Astrocyte (in vitro differentiated cells and primary cell): ENCODE results near the gene TMPRSS7.

Experiments used
- EZH2 ChIP-seq: IDR thresholded peaks from 2 replicates; pipeline ENCODE4 v1.6.1; 2012; ENCODE audit warnings: mild to moderate bottlenecking, low read length, inconsistent platforms; ENCODE audit not compliant: insufficient read depth
- TF ChIP-seq, protein P1 (sequence below): IDR thresholded peaks from 2 replicates; pipeline ENCODE4 v1.5.1; 2011; ENCODE audit warnings: low read depth, mild to moderate bottlenecking, inconsistent platforms, low read length, moderate library complexity; ENCODE audit not compliant: insufficient read depth

DNA sequence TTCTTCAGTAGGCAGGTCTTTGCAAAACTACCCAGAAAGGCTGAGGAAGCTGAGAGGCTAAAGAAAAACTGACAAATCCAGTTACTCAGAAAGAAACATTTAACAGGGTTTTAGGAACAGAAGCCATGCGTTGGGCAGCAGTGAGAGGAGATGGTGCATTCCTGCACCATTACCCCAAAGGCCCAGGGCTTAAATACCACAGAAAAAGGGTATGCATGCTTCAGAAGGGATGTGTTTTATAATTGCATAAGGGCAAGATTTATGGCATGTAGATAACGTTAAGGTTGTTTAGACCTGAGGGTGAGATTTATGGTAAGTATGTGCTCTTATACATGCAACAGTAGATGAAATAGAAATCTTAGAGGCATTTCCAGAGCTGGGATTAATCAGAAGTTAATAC, 61.6 kb downstream of the TMPRSS7 start:
- TF ChIP-seq, protein P1, sequence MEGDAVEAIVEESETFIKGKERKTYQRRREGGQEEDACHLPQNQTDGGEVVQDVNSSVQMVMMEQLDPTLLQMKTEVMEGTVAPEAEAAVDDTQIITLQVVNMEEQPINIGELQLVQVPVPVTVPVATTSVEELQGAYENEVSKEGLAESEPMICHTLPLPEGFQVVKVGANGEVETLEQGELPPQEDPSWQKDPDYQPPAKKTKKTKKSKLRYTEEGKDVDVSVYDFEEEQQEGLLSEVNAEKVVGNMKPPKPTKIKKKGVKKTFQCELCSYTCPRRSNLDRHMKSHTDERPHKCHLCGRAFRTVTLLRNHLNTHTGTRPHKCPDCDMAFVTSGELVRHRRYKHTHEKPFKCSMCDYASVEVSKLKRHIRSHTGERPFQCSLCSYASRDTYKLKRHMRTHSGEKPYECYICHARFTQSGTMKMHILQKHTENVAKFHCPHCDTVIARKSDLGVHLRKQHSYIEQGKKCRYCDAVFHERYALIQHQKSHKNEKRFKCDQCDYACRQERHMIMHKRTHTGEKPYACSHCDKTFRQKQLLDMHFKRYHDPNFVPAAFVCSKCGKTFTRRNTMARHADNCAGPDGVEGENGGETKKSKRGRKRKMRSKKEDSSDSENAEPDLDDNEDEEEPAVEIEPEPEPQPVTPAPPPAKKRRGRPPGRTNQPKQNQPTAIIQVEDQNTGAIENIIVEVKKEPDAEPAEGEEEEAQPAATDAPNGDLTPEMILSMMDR, result no peak
- no peak for TF ChIP-seq EZH2
